Subcutaneous abdominal adipose tissue (tissue), 5 donors: Measurements from ENCODE around the gene GOSR2.
"Not testable (repeated sequence)": the region's sequence is repeated elsewhere in the genome, so short reads cannot be mapped to it uniquely, and the experiment has no call there.

ENCODE experiments used
- H3K27ac ChIP-seq: one replicate; pipeline ENCODE4 v1.7.0; 2013; ENCODE audit warnings: low read depth, mild to moderate bottlenecking, inconsistent platforms, low read length, moderate library complexity
- H3K27me3 ChIP-seq, 5 donors: one replicate each; pipeline ENCODE4 v1.7.0; 2013; ENCODE audit warnings: low read length in 5 of 5, inconsistent platforms in 1 of 5; ENCODE audit not compliant: control insufficient read depth in 5 of 5, insufficient read depth in 4 of 5
- H3K36me3 ChIP-seq, 5 donors: one replicate each; pipeline ENCODE4 v1.7.0; 2013; ENCODE audit warnings: low read length in 5 of 5; ENCODE audit not compliant: control insufficient read depth in 5 of 5, insufficient read depth in 5 of 5
- H3K4me1 ChIP-seq, 5 donors: one replicate each; pipeline ENCODE4 v1.7.0; 2013; ENCODE audit warnings: low read length in 5 of 5, mild to moderate bottlenecking in 3 of 5, moderate library complexity in 1 of 5; ENCODE audit not compliant: control insufficient read depth in 5 of 5, insufficient read depth in 5 of 5
- H3K4me3 ChIP-seq, 5 donors: one replicate each; pipeline ENCODE4 v1.7.0; 2013; ENCODE audit warnings: low read length in 5 of 5, low read depth in 1 of 5
- H3K9ac ChIP-seq, 5 donors: one replicate each; pipeline ENCODE4 v1.7.0; 2013; ENCODE audit warnings: low read length in 5 of 5, mild to moderate bottlenecking in 4 of 5, moderate library complexity in 3 of 5
- H3K9me3 ChIP-seq, 5 donors: one replicate each; pipeline ENCODE4 v1.7.0; 2013; ENCODE audit warnings: low read length in 5 of 5; ENCODE audit not compliant: control insufficient read depth in 5 of 5
- donor health status: healthy.
- donor health status: healthy.
- donor health status: healthy.
- donor health status: healthy.
- donor health status: healthy.

Gene GOSR2

DNA sequence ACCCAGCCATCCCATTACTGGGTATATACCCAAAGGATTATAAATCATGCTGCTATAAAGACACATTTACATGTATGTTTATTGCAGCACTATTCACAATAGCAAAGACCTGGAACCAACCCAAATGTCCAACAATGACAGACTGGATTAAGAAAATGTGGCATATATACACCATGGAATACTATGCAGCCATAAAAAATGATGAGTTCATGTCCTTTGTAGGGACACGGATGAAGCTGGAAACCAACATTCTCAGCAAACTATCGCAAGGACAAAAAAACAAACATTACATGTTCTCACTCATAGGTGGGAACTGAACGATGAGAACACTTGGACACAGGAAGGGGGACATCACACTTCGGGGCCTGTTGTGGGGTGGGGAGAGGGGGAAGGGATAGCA lies 998 bp upstream of the GOSR2 start:
- H3K4me3 ChIP-seq: peak overlapping the region in 1 of 5 donors; percentile 96

DNA sequence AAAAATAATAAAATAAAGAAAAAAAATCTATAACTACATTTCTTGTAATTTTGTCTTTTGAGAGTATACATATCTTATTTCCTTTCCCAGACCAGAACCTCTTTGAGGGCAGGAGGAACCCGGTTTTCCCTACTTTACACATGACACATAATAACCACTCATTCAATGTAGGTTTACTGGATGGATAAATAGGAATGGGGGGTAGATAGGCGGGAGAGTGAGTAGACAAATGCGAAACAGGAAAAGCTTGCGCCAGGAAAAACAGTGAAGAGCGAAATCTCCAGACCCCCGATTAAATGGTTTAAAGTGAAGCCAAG lies 515 bp upstream of the GOSR2 start:
- Histone ChIP-seq H3K36me3 (no peaks in the 10 kb centered on the region), H3K4me1 (peaks cover 4 to 24% (median 24%) of the 10 kb centered on the region in 5 donors), H3K27ac (peak overlapping the region; percentile 92), H3K27me3 (no peaks in the 10 kb centered on the region), H3K4me3 (peak overlapping the region; percentile 90 to 99 (median 96)), H3K9me3 (no peaks in the 10 kb centered on the region), H3K9ac (peak overlapping the region; percentile 73 to 100 (median 98))

More for the DNA sequence above, 998 bp upstream of the GOSR2 start:
- not testable (repeated sequence) for H3K36me3 ChIP-seq, H3K9me3 ChIP-seq, H3K27me3 ChIP-seq, H3K9ac ChIP-seq, H3K27ac ChIP-seq
- H3K4me1 ChIP-seq: peaks cover 4 to 24% (median 24%) of the 10 kb centered on the region in 5 donors

DNA sequence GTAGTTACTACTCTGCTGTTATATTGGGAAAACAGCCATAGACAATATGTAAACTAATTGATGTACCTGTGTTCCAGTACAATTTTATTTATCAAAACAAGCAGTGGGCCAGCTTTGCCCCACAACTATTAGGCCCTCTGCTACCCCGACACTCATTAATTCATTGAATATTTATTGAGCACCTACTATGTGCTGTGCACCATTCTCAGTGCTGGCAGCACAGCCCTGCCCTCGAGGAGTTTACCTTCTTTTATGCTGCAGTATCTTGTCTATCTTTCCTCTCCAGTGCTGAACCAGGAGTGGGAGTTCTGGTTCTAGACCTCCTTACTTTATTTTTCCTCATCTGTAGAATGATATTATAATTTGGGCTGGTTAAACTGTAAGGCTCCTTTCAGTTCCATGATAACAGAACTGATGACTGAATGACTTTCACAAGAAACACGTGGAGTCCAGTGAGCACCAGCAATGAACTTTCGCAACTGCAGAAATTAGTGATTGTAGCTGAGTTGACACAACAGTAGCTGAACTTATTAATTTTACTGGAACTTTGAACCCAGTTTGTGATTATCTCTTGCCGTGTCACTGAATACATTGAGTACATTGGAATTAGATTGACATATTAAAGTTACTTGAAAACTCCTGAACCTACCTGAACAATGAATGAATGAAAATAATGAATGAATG lies 2.4 kb downstream of the GOSR2 start:
- peak overlapping the region in 1 of 5 donors; percentile 1 for H3K4me3 ChIP-seq
- H3K9me3 ChIP-seq: no peaks in the 10 kb centered on the region
- peaks cover 4 to 38% (median 31%) of the 10 kb centered on the region in 5 donors for H3K4me1 ChIP-seq
- H3K27ac ChIP-seq: no peak overlapping the region
- no peak overlapping the region for H3K9ac ChIP-seq
- no peaks in the 10 kb centered on the region for H3K27me3 ChIP-seq
- H3K36me3 ChIP-seq: peaks cover 2 to 17% (median 9%) of the 10 kb centered on the region in 5 donors

DNA sequence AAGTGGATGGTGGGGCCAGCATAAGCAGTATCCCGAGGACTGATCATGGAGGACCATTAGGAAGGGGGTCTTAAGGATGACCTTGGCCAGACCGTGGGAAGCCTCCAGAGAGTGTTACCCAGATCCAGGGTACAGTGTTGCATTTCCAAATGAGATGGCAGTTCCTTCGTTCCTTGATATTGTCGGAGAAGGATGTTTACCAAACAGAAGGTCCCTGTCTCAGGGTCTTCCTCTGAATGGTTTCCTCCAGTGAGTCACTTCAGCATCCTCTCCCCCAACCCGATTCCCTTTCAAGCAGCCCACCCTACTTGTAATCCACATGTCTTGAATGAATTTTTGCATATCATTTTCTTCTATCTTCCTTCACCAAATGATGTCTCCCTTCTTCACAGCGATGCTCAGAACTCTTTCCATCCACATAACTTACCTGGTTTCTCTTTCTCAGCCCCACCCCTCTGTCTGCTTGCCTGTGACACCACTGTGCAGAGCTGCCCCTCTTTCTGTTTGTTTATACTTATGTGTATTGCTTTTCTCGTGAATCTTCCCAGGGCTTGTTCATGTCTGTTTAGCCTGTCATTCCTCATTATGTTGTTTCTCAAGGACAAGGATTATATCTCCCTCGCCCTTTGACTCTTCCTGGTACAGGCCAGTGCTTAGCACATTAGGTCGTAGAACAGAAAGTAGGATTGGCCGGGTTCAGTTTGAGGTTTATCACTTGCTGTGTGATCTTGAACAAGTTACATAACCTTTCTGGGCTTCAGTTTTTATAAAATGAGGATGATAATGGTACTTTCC lies 5.7 kb downstream of the GOSR2 start:
- no peak overlapping the region for H3K4me3 ChIP-seq
- no peaks in the 10 kb centered on the region for H3K27me3 ChIP-seq
- peaks cover 16 to 50% (median 40%) of the 10 kb centered on the region in 5 donors for H3K36me3 ChIP-seq
- H3K9ac ChIP-seq: no peak overlapping the region
- H3K4me1 ChIP-seq: peaks cover 4 to 35% (median 25%) of the 10 kb centered on the region in 5 donors
- no peak overlapping the region for H3K27ac ChIP-seq
- H3K9me3 ChIP-seq: no peaks in the 10 kb centered on the region

DNA sequence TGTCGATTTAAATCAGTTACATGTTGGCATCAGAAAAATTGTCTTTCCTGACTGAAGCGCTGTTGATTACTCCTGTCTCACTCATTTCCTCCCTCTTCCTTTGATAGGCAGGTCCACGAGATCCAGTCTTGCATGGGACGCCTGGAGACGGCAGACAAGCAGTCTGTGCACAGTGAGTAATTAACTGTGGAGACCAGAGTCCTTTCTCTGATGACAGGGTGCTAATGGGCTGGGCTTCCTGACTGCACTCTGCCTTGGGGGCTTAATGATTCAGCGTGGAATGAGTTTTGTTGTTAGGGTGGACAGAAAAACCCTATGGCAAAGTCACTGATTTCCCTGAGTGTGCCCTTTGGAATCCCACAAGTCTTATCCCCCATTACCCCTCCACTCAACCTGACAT lies 6.5 kb downstream of the GOSR2 start:
- Histone ChIP-seq H3K9ac (no peak overlapping the region), H3K36me3 (peaks cover 16 to 58% (median 48%) of the 10 kb centered on the region in 5 donors), H3K4me3 (no peak overlapping the region), H3K27ac (no peak overlapping the region), H3K9me3 (no peaks in the 10 kb centered on the region), H3K27me3 (no peaks in the 10 kb centered on the region), H3K4me1 (peaks cover 0 to 27% (median 18%) of the 10 kb centered on the region in 5 donors)

DNA sequence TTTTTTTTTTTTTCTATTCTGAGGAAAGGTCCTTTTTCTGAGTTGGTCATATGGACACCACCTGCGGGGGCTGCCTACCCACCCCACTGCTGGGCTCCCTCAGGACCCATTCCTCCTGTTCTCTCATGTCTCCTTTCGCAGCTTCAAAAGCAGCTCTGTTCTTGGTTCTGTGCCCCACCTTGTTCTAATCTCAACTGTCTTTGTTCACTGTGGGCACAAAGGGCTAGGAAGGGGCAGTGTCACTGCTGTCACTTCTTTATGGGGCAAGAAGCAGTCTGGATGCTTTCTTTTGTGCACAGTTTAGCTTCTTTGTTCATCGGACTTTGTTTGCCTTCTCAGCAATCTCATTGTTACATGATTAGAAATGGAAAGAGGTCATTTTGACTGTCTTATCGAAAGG lies 7.1 kb downstream of the GOSR2 start:
- H3K4me3 ChIP-seq: no peak overlapping the region
- no peaks in the 10 kb centered on the region for H3K9me3 ChIP-seq
- no peak overlapping the region for H3K27ac ChIP-seq
- peaks cover 20 to 64% (median 54%) of the 10 kb centered on the region in 5 donors for H3K36me3 ChIP-seq
- peaks cover 0 to 21% (median 11%) of the 10 kb centered on the region in 5 donors for H3K4me1 ChIP-seq
- no peak overlapping the region for H3K9ac ChIP-seq
- no peaks in the 10 kb centered on the region for H3K27me3 ChIP-seq

DNA sequence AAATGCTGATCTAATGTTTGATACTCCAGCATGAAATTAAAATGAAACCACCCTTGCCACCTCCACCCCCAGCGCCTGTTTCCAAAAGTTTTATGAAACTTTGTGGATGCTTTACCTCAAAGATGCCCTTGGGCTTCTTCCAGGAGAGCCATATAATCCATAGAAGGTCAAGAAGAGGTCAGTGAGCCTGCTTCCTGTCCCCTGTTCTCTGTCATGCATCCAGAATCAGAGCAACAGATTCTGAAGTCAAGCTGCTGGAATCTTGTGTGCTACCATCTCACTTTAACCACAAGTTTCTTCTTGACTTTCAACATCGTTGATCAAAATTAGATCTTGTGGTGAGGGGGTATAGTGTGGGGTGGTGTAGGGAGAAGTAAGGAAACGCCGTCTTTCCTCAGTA lies 8.6 kb downstream of the GOSR2 start:
- H3K4me3 ChIP-seq: no peak overlapping the region
- H3K36me3 ChIP-seq: peaks cover 24 to 79% (median 70%) of the 10 kb centered on the region in 5 donors
- no peak overlapping the region for H3K9ac ChIP-seq
- no peak overlapping the region for H3K27ac ChIP-seq
- H3K4me1 ChIP-seq: peaks cover 0 to 14% (median 7%) of the 10 kb centered on the region in 5 donors
- no peaks in the 10 kb centered on the region for H3K27me3 ChIP-seq
- H3K9me3 ChIP-seq: no peaks in the 10 kb centered on the region

DNA sequence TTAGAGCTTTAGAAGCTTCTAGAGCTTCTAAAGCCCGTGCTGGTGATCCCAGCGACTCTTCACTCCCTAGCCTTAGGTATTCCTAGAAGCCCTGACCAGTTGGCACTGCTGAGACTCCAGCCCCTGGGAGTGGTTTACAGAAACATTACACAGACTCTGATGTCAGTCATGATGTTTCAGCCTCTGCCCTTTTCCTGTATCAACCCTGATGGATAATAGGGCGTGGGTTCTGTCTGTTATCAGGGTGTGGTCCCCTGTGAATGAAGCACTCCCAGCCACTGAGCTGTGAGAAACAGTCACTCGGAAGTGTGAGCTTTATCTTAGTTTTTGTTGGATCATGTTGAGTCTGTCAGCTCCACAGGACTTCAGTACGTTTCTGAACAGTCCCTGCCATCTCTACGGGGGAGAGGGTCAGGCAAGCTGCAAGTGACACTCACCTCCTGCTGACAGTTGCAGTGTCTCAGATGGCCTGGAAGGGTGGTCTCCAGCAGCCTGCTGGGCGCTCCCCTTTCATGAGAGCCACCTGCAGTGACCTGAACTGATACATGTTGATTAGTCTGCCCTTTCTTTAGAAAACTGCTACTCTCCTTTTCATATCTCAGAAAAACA lies 12.8 kb downstream of the GOSR2 start:
- H3K36me3 ChIP-seq: peaks cover 28 to 99% (median 95%) of the 10 kb centered on the region in 5 donors
- H3K27ac ChIP-seq: no peak overlapping the region
- no peaks in the 10 kb centered on the region for H3K9me3 ChIP-seq
- peak overlapping the region in 1 of 5 donors; percentile 3 for H3K9ac ChIP-seq
- H3K4me3 ChIP-seq: no peak overlapping the region
- no peaks in the 10 kb centered on the region for H3K27me3 ChIP-seq
- H3K4me1 ChIP-seq: peaks cover 0 to 3% (median 0%) of the 10 kb centered on the region in 5 donors

DNA sequence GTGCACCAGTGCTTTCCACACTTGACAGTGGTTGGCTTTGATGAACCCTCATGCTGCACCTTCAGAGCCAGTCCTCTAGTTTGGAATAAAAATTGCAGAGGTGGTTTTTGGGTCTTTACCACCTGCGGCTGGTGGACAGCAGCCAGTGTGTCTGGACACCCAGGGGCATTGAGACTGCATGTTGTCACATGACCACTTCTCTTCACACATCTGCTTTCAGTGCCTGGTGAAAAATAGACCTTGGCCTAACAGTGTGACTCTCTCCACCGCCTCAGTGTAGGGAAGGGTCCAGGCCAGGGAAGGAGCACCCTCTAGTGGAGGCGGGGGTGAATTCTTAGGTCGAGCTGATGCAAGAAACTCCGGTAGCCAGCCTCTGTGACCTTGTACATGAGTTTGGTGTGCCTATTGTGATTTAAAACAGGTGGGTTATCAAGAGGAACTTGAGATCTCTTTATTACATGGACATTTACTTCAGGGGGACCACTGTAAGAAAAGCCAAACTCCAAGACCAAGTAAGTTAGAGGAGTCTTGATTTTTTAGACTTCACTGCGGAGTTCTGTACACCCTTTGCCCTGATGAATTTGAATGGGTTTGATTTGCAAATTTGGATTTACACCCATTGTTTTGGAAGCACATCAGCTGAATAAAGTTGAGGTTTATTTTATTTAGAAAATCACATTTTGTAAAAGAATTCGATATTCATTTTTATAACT lies 17.9 kb downstream of the GOSR2 start:
- H3K4me1 ChIP-seq: peaks cover 3 to 22% (median 18%) of the 10 kb centered on the region in 5 donors
- no peaks in the 10 kb centered on the region for H3K27me3 ChIP-seq
- no peak overlapping the region for H3K9ac ChIP-seq
- H3K36me3 ChIP-seq: peaks cover 7 to 53% (median 50%) of the 10 kb centered on the region in 5 donors
- H3K4me3 ChIP-seq: no peak overlapping the region
- H3K9me3 ChIP-seq: no peaks in the 10 kb centered on the region
- H3K27ac ChIP-seq: no peak overlapping the region
